Stimulated activated CD8-positive, alpha-beta memory T cell treated with anti-CD3 and anti-CD28 coated beads, Interleukin-4, amount 100 ng/mL, for 48 hours (primary cell): ENCODE measurements around the gene PXT1.
"Not testable (repeated sequence)": the region's sequence is repeated elsewhere in the genome, so short reads cannot be mapped to it uniquely, and the experiment has no call there.

Experiments
- DNase-seq: peaks from one replicate; pipeline ENCODE4 v3.0.0-alpha.2; 2020

PXT1 gene

DNA sequence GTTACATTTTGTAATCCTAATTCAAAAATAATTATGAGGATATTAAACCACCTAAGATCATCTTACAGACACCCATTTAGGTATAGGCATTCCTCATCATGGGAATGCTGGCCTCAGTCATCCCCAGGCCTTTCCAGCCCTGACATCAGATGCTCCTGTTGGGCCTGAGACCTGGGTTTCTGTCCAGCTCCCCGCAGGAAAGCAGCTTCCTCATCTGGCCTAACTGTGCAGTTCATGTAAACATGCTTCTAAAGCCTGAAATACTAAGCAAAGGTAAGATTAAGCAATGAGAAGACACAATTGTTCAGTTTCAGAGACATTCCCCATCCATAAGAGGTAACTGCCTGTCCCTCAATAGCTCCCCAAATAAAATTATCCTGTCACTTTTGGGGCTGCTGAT is 74.2 kb downstream of the PXT1 start:
- DNase-seq: no peak

DNA sequence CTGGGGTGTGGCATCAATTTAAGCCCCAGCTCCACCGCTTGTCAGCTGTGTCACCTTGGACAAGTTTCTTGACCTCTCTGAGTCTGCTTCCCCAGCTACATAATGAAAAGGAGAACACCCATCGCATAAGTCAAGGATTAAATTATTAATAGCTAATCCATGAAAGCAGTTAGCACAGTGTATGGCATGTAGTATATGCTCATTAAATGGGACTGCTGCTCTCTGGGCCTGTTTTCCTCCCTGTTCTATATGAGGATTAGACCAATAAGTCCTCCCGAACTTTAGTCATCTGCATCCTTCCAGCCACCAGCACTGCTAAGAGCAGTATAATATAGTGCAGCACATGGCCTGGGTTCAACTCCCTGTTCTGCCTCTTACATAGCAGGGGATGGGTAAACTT is 74.9 kb downstream of the PXT1 start:
- no peak for DNase-seq

DNA sequence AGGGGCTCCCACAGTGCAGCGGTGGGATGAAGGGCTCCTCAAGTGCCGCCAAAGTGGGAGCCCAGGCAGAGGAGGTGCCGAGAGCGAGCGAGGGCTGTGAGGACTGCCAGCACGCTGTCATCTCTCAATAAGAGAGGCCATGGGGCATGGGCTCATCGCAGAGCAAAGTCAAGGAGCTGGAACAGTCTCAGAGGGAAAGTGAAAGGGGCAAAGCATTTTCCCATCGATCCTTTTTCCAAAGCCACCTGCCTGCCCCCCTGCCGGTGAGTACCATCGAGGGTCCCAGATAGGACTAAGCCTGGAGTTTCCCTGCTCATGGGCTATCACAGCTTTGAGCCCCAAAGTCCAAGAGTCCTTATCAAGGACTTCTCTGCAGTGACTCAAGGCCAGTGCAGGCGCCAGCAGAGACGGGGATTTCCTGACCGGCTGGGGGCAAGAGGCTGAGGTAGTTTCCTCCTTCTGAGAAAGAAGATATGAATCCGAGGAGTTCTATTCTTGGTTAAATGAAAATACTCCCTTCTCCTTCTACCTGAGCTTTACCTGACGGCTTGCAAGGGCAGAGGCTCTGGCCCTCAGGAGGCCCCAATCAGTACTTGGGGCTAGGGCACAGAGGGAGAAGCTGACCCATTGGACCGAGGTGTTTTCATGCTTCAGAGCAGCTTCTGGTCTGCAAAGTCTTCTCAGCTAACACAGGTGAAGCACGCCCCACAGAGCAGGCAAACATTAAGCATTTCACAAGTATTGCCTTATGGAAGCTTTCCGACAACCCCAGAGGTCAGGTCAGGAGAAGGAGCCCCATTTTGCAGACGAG is 77.8 kb downstream of the PXT1 start:
- DNase-seq: no peak

DNA sequence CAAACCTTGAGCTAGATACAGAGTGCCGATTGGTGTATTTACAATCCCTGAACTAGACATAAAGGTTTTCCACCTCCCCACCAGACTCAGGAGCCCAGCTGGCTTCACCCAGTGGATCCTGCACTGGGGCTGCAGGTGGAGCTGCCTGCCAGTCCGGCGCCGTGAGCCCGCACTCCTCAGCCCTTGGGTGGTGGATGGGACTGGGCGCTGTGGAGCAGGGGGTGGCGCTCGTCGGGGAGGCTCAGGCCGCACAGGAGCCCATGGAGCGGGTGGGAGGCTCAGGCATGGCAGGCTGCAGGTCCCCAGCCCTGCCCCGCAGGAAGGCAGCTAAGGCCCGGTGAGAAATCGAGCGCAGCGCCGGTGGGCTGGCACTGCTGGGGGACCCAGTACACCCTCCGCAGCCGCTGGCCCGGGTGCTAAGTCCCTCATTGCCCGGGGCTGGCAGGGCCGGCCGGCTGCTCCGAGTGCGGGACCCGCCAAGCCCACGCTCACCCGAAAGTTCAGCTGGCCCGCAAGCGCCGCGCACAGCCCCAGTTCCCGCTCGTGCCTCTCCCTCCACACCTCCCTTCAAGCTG is 78.5 kb downstream of the PXT1 start:
- not testable (repeated sequence) for DNase-seq

DNA sequence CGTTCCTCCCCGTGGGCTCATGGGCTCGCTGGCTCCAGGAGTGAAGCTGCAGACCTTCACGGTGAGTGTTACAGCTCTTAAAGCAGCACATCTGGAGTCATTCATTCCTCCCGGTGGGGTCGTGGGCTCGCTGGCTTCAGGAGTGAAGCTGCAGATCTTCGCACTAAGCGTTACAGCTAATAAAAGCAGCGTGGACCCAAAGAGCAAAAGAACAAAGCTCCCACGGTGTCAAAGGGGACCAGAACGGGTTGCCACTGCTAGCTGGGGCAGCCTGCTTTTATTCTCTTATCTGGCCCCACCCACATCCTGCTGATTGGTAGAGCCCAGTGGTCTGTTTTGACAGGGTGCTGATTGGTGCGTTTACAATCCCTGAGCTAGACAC is 79.3 kb downstream of the PXT1 start:
- not testable (repeated sequence) for DNase-seq

DNA sequence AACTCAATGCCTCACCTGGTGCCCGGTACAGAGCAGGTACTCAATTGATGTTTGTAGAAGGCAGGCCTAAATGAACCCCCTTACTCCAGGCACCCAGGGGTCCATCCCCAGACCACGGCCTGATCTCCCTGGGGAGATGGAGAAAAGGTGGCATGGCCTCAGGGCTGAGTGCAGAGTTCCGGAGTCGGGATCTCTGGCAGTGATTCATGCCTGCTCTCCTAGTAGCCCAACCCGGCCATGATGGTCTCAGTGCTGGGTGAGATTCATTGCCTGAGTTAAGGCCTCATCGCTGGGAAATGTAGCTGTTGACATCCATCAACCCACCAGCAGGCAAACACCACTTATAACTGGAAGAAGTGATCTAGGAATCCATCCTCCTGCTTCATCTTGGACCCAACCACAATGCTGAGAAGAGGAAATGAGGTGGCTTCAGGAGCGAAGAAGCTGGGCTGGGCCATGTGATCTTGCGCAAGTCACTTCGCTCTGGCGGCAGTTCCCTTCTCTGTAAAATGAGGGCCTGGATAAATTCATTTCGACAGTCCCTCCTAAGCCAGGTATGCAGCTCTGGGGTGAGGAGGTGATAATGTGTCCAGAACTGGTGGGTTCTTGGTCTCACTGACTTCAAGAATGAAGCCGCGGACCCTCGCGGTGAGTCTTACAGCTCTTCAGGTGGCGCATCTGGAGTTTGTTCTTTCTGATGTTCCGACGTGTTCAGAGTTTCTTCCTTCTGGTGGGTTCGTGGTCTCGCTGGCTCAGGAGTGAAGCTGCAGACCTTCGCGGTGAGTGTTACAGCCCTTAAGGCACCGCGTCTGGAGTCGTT is 79.9 kb downstream of the PXT1 start:
- no peak for DNase-seq

DNA sequence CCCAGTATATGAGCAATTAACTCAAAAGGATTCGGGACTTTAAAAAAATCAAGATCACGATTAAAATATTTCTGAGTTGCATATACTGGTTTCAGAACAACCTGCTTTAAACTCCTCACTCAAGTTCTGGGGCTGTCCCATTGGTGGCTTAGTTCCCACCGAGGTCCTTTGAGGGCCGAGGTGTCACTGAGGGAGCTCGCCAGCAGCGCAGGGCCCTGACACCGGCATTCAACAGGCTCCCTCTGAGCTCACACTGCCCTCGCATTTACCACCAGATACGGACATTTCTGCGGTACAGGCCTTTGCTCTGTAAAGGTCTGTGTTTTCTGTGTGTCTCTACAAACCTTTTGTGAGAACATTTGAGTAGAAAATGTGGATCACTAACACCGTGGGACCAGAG is 81.6 kb downstream of the PXT1 start:
- DNase-seq: no peak

DNA sequence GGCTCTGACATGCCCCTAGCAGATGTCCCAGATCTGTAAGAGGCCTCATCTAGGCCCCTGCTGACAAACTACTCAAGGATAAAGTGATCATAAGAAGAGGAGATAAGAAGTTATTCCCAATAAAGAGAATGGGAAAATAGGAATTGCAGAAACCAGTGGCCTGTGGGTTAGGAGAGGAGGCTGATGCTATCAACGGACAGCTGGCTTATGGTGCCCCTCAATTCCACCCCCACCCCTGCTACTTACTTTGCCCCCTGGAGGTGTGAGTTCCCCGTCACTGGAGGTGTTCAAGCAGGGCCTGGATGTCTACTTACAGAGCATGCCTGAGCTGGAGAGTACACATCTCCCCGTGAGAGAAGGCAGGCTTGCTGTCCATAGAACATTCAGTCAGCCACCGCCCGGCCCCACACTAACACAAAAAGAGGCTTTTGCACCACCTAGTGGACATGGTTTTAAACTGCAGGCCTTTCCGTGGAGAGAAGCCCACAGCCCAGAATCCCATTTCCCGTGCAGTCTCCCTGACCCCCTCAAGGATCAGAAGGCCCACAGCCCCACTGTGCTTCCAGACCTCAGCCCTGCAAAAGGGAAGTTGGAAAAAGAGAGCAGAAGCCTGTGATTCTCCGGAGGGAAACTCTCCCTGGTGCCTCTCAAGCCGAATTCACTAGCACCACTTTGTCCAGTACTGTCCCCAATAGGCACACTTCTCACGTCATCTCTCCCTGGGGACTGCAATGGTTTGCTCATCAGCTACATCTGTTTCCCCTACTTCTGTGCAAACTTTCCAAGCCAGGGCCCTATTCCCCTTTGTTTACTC is 82.2 kb downstream of the PXT1 start:
- DNase-seq: peak; percentile 79

DNA sequence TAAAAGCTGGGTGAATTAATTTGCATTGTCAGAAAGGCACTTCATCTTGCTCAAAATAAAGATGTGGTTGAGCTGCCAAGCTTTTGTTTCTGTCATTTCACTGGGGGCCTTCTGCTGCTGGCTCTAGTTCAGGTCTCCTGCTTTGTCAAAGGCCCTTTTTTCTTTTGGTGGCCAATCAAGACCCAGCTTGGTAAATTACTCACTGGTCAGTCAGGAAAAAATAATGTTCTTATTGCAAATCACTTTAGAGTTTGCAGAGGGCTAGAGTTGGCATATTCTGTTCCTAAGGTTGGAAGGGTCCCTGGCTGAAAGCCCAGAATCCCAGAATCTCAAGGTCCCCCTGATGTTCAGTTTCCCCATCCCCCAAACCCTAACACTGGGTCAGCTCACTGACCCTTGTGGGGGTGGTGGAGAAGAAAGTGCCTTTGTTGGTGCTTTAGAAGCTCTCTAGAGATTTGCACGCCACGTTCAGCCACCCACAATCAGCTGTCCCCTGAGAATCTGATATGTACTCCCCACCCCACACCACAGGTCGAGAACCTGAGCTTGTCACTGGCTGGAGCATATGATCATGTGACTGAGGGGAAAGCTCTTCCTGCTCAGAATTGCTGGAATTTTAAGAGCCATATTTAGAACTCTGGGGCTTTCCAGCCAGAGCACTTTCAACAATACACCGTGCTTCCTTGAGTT is 84.3 kb downstream of the PXT1 start:
- DNase-seq: no peak

DNA sequence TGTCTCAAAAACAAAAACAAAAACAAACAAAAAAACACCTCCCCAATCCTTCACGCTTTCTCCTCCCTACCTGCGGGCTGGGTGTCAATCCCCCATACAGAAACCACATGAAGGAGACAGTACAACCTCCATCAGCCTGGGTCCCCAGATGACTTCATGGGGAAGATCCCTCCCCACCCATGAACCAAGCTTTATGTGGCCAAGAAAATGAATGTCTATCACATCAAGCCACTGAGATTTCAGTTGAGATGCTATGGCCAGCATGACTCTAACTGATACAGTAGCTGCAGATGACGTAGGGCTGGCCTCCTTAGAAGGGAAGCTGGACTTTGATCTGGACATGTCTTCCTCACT is 84.8 kb downstream of the PXT1 start:
- peak; percentile 31 for DNase-seq

DNA sequence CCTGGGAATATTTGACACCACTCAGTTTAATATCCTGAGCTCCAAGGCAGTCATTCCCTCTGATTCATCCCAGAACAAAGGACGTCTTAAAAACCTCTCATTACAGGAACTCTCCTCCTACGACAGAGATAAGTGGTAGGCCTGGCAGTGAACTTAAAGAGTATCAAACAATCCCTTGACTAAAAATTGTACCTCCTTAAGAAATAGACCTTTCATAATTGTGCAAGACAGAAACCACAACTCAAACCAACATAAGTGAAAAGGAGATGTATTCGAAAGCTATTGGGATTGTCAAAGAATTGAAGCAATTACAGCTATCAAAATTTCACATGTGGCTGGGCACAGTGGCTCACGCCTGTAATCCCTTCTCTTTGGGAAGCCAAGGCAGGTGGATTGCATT is 86.8 kb downstream of the PXT1 start:
- no peak for DNase-seq

DNA sequence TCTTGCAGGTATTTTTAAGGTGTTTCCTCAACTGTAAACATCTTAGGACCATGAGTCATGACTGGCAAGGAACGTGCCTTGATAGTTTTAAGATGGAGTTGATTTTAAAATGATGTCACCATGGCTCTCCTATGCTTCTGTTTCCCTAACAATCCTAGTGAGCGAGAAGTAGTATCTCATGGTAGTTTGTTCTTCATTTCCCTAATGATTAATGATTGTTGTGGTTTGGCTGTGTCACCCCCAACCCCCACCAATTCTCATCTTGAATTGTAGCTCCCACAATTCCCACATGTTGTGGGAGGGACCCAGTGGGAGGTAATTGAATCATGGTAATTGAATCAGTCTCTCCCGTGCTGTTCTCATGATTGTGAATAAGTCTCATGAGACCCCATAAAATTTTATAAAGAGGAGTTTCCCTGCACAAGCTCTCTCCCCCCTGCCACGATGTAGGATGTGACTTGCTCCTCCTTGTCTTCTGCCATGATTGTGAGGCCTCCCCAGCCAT is 89.2 kb downstream of the PXT1 start:
- no peak for DNase-seq

DNA sequence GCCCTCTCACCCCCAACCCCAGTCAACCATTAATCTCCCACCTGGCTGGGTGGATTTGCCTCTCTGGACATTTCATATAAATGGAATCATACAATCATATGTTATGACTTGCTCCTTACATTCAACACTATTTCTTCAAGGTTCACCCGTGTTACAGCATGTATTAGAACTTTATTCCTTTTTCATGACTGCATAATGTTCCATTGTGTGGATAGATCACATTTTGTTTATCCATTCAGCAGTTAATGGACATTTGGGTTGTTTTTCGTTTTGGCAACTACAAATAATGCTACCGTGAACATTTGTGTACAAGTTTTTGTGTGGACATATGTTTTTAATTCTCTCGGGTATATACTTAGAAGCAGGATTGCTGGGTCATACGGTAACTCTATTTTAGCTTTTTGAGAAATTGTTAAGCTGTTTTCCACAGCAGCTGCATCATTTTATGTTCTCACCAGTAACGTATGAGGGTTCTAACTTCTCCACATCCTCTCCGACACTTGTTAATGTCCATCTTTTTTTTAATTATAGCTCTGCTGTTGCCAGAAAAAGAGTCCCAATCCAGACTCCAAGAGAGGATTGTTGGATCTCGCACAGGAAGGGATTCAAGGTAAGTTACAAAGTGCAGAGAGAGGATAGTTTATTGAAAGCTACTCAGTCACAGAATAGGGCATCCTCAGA is 90.0 kb downstream of the PXT1 start:
- no peak for DNase-seq

DNA sequence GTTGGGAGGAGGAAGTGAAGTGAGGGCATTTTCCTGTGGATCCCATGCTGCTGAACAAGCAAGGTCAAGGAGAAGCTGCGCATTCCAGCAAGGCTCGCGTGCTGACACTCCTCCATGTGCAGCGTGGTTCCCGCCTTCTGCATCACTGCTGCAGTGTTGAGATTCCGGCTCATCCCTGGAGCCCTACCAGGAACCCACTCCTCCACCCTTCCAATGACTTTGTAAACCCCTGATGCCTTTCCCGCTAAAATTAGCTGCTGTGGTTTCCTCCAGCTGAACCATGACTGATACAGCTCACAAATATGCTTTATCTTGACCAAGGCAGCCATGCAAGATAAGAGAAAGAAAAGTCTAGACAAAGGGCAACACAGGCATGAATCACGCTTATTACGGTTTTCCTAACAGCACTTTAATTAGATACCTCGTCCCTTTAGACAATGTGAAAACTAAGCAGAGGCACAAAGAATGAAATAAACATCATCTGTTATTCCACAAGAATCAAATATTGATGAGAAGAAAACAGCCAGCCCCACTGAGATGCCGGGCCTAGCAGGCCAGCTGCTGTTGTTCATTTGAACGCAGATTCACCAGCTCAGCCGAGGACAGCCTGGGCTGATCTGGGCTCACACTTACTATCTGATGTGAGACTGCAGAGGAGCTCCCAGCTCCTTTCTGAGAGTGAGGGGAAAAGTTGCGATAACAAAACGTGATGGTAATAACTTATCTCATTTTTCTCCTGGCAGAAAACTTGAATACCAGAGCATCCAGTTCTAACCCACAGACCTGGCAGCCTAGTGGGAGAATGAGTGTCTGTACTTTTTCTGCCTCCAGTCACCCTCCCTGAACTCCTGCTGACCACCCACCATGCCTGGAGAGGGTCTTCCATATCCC is 91.7 kb downstream of the PXT1 start:
- no peak for DNase-seq

DNA sequence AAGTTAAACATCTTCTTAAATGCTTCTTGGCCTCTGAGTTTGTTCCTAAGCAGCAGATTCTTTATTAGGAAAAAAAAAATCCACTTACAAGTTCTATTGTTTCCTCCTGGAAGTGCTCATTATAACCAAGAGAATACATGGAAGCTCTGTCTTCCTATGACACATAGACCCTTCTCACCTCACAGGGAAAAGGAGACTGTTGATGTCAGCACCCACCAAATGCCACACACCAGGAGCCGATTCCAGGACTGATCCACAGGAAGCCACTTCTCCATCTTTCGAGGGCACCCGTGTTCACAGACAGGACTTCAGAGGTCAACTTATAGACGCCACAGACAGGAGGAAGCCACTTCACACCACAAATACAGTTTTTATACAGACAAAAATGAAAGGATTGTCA is 92.6 kb downstream of the PXT1 start:
- DNase-seq: no peak

DNA sequence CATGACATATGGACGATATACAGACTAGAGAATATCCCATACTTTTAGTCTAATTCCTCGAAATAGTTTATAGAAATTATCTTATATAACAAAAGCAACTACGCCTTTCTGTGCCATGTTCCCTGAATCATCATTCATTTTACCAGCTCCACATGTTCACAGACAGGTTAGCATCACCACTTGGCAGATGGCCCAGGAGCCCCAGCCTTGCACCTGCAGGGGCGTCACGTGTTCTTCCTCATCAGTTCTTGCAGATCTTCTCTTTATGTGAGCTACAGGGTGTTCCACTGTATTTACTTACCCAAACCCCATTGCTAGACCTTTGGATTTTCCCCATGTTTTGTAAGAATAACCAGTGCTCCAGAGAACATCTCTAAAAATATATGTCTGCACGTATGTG is 93.4 kb downstream of the PXT1 start:
- DNase-seq: no peak

DNA sequence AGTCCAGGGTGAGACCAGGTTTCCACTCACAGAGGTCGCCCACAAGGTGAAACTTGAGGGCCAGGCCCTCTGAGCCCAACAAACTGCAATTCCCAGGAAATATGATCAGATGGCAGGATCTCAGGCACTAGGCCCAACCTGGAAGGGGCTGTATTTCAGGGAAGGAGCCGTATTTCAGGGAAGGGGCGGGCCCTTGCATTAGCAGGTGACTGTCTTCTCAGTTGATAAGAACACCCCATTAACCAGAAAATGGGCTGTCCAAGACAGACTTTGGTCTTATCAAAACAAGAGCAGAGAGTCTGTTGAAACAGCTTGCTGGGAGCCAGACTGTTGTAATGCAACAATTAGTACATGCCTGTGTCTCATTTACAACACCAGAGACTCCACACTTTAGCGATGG is 95.0 kb downstream of the PXT1 start:
- no peak for DNase-seq

DNA sequence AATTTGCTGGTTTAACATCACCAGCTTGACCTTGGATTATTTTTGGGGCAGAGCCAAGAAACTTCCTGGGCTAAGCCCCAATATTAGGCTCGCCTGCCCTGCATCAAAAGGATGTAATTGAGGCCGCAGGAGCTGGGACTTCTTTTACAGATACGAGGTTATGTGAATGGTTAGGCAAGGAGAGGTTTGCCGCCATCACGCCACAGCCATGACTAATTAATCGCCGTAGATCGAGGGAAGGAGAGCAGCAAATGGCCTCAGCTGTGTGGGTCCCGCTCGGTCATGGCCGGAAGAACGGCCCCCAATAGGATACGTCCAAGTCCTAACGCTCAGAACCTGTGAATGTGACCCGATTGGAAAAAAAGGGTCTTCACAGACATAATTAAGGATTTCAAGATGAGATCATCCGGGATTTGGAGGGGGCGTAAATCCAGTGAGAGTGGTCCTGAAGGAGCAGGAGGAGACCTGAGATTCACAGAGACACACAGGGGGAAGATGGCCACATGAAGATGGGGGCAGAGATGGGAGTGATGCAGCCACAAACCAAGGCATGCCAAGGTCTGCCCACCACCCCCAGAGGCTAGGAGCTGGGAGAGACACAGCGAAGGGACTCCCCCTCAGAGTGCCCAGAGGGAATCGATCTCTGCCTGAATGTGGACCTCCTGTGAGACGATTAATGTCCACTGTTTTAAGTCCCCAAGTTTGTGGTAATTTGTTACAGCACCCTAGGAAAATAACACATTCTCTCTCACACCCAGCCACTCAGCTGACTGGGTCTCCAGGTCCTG is 96.0 kb downstream of the PXT1 start:
- no peak for DNase-seq

DNA sequence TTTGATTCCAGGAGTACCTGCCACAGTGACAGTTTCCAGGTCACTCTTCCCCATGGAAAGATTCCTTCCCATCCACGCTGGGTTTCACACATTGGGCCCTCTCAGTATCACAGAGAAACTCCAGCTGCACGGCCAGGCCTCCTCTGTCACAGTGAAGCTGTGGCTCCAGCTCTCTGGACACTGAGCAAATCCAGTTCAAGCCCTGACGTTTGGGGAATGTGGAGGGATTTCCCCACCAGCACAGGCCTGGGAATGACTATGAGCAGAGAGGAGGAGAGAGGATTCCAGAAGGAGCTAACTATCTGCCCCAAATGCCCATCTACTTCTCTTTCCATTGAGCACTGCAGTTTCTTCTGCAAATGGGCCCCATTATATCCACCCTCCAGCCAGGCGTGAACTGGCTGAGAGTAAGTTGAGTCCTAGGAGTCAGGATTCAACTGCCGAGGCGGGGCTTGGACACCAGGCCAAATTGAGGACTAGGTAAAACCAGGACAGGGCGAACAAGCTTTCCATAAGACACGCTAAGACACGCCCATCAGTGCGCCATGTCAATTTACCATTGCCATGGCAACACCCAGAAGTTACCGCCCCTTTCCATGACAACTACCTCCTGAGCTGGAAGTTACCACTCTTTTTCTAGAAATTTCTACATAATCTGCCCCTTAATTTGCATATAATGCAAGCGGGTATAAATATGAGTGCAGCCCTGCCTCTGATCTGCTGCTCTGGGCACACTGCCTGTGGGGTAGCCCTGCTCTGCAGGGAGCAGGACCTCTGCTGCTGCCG is 96.8 kb downstream of the PXT1 start:
- DNase-seq: no peak
